Stimulated activated CD8-positive, alpha-beta memory T cell treated with anti-CD3 and anti-CD28 coated beads, Interleukin-15, amount 100 ng/mL, for 24 hours (primary cell): ENCODE data around the gene ZNF484.
"Not testable (repeated sequence)": the region's sequence is repeated elsewhere in the genome, so short reads cannot be mapped to it uniquely, and the experiment has no call there.

Experiments
- DNase-seq: peaks from one replicate; pipeline ENCODE4 v3.0.0-alpha.2; 2020; ENCODE audit warnings: low read depth

Gene ZNF484

DNA sequence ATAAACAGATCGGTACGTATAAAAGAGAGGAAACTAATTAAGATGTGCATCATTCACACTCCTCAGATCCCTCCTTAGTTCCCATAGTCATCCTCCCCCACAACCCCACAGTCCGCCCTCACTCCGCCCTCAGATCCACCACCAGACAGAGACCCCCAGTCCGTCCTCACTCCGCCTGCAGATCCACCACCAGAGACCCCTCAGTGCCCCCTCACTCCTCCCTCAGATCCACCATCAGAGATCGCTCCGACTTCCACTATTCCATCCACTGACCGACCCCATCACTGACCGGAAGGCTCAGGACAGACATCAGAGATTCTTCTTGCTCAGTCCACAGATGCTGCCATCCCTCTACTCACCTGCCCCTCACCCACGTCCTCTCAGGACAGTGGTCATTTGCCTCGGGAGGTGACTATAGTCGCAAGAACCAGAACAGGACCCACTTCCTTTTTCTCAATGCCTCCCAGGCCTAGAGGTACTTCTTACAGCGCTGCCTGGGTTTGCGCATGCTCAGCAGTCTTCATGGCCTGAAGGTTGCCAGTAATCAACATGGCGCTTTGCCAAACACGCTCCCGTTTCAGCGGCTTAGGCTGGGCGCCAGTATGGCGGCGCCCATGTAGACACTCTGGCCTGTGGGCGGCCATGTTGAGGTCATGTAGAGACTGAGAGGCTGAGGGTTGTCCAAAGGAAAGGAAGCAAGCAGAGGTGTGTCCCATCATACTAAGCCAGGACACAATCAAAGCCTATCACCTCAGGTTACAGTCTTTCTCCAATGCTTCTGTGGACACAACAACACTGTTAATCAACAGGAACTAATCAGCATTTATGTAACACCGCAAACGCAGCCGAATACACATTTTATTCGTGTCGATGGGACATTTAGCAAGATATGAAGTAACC lies at the start of gene ZNF484:
Gene ZNF484 (minus strand): TSS at position 508 of the 900 bp plus-strand sequence. CDS start 3,009 bp downstream, outside the sequence.
- peak; percentile 84 for DNase-seq

DNA sequence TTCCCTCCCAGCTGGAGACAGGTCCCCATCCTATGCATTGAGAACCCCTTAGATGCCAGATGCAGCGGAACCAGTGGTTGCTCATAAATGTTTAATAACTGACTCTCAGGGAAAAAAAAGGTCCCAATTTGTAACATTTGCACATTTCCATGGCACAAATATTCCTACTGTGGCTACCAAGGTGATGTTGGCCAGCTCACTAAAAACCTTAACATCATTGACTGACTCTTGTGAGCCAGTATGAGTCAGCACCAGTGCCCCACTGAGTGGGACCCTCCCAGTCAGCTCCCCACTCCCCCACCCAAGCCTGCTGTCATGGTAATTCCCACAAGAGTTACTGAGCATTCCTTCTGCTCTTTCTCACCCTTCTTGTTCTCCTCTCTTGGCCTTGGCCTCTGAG lies 42.6 kb upstream of the ZNF484 start:
- DNase-seq: no peak

DNA sequence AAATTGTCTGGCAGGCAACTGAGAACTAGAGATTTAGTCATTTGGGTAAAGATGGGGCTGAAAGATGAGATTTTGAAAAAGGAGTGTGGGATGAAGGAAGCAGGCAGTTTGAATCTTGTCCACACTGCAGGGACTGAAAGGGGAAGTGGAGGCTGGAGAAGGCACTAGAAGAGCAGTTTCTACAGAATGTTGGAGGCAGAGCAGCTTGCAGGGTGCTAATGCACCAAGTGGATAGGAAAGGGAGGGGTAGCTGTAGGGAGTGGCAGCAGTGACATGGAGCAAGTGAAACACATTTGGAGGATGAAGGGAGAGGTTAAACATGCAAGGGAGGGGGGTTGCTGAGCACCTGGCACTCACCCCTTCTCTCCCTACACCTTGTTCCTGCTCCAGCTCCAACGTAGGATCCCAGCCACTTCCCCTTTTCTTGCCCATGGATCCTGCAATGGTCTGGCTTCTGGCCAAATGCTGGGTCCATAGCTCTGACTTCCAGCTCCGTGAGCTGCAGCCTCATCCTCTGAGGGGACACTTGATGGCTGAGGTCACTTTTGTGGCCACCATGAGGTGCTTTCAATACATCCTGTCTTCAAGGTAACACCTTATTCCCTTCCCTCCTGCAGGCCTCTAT lies 39.5 kb upstream of the ZNF484 start:
- no peak for DNase-seq

DNA sequence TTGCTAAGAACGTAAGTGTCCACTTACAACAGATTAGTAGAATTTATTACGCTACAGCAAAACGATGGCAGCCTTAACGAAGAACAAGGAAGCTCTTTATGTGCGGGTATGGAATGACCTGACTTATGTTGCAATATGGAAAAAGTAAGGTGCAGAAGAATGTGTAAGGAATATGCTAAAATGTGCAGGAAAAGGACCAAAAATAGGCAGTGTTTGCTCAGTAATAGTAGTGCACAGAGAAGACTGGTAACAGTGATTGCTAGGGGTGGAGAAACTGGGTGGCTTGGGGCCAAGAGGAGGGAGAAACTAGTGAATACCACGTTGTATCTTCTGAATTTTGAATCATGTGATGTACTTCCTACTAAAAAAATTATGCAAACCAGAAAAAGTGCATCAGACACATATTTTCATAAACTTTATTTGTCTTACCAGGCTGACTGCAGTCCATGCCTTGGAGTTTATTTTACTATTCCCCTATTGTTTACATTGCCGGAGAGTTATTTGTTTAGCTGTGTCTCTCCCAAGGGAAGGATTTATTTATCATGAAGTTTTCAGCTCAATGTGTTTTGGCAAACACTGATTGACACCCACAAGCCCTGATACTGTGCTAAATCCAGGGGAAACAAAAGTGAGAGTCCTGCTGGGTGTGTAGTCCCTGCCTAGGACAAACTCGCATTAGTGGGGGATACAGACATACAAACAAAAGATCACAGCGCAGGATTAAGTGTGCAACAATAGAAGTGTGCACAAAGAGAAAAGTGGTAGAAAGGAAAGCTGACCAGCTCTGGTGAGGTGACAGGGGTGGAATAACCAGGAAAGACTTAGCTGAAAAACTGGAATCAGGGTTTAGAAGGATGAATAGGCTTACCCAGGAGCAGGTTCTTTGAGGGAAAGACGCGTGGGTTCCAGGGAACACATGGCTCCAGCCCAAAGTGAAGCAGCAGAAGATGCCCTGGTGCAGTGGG lies 34.0 kb upstream of the ZNF484 start:
- no peak for DNase-seq

DNA sequence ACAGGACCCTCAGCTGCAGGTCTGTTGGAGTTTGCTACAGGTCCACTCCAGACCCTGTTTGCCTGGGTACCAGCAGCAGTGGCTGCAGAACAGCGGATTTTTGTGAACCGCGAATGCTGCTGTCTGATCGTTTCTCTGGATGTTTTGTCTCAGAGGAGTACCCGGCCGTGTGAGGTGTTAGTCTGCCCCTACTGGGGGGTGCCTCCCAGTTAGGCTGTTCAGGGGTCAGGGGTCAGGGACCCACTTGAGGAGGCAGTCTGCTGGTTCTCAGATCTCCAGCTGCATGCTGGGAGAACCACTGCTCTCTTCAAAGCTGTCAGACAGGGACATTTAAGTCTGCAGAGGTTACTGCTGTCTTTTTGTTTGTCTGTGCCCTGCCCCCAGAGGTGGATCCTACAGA lies 27.3 kb upstream of the ZNF484 start:
- not testable (repeated sequence) for DNase-seq

DNA sequence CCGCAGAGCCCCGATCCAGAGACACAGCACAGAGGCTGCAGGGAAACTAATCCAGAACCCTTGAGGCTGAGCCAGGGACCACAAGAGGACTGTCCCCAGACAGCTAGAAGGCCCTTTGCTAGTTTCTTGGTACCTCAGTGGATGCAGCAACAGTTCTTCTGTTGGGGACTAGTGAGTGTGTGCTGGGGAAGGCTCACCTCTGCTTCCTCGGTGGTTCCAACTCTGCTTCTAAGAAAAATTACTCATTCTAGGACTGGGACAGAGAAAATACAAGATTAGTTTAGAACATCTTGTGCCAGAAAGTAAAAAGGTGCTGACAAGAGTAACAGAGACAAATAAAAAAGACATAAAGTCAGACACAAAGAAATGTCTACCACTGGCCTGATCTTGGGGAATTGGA lies 19.5 kb upstream of the ZNF484 start:
- DNase-seq: no peak

DNA sequence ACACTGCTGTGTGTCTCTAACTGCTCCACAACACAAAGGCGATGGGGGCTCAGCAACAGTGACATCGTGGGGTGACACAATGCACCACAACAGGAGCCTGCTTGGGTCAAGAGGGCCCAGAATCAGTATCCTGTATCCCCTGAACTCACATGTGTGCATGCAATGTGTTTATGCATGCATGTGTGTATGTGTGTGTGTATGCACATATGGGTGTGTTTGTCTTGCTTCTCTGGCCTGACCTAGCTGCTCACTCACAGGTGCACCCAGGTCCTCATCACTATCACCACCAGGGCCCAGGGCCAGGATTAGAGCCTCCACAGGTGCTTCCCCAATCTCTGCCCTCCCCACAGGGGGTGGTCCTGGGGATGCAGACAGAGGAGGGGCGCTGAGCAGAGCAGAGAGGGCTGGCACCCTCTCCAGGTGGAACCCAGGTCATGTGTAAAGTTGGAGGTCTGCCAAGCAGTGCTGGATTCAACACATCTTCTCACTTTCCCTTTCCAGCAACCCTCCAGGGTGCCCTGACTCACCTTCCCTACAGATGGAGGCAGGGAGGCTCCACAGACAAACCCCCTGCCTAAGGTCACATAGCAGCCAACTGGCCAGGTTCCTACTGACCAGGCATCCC lies 18.1 kb upstream of the ZNF484 start:
- DNase-seq: no peak

DNA sequence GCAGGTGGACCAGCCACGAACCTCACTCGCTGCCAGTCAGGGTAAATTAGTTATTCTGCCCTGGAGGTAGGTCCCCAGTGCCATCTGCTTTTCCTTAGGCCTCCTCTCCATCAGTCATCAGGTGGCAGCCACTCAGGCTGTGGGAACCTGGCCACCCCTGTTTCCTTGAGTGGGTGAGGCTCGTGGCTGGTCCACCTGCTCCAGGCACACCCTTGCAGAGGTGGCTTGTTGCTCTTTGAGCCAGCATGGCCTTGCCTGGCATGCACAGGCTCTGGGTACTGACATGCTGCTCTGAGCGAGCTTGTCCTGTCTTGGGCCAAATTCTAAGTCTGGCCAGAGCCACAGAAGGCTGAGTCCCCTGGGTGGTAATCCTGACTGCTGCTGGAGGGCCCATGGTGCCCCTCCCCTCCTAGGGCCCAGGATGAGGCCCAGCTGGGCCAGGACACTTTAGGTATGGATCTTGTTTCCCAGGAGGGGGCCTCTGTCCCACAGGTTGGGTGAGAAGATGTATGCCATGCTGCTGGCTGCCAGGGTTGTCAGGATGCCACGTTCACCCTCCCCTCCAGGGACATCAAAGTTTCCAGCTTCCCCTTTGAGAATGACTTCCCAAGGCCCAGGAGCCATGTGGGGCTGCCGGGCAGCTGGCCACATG lies 17.0 kb upstream of the ZNF484 start:
- DNase-seq: no peak

DNA sequence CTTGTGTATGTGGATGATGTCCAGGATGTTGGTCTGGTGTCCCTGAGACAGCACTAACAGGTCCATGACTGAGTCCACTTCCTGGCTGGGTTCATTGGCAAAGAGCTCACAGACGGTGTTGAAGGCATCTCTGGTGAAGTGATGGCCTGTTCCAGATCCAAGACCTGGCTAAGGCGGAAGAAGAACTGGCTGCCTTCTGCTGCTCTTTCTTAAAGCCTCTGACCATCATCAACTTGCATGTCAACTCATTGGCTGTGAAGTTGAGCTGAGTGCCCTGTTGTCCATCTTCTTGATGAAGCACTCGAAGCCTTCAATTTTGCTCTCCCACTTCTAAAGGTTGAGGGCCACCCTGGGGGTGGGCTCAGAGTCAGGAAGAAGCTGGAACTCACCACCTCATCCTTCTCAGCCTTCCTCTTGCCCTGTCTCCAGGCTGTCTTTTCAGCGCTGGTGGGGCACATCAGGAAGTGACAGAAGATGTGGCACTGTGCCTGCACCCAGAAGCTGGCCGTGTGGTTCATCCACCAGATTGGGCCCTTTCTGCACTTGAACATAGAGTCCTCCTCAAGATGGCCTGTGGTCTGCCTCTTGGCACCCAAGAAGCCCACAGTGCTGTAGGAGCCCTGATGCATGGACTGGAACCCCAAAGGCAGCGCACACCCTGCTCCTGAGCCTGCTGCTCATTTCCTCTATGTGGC lies 16.2 kb upstream of the ZNF484 start:
- not testable (repeated sequence) for DNase-seq

DNA sequence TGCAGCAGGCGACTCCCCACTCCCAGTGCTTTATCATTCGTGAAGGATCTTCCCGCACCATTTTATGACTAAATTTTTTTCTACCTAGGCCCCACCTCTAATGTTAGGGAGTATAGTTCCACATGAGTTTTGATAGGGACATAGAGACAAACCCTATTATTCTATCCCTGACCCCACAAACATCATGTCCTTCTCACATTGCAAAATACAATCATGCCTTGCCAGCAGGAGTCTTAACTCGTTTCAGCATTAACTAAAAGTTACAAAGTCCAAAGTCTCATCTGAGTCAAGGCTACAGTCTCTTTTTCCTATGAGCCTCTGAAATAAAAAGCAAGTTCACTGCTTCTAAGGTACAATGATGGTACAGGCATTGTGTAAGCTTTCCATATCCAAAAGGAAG lies 14.4 kb upstream of the ZNF484 start:
- DNase-seq: not testable (repeated sequence)

DNA sequence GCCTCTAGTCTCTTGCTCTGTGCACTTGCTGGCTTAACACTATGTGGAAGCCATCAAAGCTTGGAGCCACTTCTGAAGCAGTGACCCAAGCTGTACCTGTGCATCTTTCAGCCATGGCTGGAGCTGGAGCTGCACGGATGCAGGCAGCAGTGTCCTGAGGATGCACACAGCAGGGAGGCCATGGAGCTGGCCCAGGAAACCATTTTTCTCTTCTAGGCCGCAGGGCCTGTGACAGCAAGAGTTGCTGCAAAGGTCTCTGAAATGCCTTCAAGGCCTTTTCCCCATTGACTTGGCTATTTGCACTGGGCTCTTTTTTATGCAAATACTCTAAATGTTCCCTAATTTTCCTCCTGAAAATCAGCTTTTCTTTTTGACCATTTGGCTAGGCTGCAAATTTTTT lies 12.9 kb upstream of the ZNF484 start:
- DNase-seq: no peak

DNA sequence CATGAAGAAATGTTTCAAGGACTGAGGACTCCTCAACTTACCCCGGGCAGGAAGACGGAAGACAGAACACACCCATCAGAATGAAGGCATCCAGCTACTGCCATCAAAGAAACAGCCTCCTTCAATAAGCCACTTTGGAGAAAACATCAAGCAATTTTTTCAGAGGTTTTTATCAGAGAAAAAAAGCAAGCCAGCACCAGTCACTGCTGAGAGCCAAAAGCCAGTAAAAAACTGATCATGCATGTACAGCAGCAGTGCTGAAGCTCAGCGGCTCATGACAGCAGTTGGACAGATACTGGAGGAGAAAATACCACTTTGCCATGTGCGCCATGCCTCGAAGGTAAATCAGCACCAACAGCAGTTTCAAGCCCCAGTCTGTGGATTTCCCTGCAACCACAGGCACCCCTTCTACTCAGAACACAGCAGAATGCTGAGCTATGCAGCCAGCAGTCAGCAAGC lies 10.1 kb upstream of the ZNF484 start:
- no peak for DNase-seq

DNA sequence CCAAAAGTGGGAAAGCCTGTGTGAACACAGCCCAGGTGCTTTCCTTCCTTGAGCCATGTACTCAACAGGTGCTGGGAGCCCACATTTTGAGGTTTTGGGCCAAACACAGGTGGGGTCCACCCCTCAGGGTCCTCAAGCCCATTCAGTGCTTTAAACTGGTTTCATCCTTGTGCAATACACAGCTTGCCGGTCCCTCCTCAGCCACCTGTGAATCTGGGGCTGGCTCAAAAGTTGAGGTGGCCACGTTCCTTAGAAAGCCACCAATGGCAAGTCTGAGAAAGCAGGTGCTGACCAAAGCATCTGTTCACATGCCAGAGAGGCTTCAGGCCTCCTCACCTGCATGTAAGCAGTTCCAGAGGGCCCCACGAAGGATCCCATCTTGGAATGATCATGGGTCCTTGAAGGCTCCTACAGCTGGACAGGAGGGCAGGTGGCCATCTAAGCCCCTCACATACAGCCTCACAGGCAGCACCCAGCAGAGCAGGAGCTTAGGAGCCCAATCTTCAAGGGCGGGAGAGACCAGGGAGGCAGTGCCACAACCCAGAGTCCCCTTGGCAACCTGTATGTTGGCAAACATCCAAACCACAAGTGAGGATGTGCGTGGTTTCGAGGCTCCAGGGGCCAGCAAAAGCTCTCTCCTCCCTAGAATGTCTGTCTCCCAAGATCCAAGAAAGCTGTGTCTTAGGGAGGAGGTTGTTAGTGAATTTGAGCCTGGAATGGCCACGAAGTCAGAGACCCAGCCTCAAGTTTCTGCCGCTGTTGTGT lies 9.2 kb upstream of the ZNF484 start:
- not testable (repeated sequence) for DNase-seq

DNA sequence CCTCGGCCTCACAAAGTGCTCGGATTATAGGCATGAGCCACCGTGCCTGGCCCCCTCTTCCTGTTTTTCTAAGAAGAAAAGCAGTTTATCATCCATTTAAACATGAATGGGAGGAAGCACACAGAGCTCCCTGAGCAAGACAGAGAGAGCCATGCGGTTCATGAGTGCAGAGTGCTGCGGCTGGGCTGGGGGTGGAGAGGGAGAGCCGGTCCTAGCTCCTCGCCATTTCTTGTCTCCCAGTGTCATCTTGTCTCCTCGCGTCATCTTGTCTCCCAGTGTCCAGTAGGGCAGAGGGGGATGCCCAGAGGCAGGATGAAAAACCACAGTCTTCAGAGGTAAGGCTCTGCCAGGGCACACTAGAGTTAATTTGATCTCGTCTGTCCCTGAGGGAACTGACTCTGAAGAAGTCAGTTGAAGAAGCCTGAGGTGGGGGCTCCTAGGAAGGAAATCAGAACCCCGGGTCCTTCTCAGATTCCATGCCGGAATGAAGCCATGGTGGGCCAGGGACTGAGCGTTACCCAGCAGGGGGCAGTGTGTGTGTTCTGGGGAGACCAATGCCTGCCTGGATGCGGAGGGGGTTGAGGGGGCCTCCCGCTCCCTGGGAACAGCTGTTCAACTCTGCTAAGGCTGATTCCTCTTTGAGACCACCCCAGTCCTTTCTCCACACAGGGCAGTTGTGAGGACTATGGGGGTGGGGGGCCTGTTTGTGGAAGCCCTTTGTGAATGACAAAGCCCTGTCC lies 6.0 kb upstream of the ZNF484 start:
- not testable (repeated sequence) for DNase-seq

DNA sequence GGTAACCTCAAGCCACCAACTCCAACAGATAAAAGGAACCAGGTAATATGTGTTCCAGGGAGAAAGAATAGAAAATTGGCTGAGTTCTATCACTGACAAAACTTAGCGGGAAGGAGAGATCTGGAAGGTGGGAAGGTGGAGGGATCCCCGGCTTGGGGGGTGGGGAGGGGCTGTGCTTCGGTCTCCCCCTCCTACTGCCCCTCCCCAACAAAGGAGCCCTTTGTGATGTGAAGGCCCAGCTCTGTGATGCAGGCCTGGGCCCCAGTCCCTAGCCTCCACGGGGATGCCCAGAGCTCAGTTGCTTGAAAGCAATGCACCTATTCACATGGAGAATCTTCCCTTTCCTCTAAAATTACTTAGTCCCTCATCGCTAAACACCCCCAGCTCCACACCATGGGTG lies 4.4 kb upstream of the ZNF484 start:
- no peak for DNase-seq

DNA sequence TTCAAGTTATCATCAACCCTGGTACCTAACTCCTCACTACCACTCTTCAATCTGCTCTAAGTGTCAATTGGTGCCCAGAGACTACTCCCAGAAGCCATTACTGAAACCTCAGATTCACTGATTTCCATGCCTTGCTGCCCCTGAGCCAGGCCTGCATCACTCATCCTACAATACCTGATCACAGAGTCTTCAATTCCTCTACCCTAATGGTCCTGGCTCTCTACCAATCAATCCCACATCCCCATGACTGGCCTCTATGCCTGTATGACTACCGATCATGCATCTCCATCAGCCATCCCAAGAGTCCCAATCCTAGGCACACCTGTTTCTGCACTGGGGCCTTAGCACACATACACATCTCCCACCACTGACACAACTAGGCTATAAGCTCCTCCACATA lies 2.5 kb downstream of the ZNF484 start:
- no peak for DNase-seq

DNA sequence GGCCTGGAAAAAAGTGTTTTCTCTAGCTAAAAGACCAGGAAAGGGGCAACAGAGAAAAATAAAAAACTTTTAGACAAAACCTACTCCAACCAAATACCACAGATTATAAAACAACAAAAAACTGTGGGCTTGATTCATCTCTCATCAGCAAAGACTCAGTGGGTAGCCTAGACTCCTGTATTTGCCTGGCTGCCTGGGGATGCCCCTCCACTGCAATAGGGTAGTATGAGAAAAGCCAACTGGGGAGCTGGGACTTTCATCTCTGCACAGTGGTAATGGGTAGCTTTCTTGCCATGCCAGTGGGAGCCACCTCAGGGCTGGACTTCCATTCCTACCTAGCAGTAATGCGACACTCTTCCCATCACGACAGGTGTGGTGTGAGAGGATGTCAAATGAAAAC lies 7.5 kb downstream of the ZNF484 start:
- DNase-seq: no peak

DNA sequence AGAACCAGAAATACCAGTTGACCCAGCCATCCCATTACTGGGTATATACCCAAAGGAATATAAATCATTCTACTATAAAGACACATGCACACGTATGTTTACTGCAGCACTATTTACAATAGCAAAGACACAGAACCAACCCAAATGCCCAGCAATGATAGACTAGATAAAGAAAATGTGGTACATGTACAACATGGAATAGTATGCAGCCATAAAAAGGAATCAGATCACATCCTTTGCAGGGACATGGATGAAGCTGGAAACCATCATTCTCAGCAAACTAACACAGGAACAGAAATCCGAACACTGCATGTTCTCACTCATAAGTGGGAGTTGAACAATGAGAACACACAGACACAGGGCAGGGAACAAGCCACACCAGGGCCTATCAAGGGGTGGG lies 11.2 kb downstream of the ZNF484 start:
- not testable (repeated sequence) for DNase-seq

DNA sequence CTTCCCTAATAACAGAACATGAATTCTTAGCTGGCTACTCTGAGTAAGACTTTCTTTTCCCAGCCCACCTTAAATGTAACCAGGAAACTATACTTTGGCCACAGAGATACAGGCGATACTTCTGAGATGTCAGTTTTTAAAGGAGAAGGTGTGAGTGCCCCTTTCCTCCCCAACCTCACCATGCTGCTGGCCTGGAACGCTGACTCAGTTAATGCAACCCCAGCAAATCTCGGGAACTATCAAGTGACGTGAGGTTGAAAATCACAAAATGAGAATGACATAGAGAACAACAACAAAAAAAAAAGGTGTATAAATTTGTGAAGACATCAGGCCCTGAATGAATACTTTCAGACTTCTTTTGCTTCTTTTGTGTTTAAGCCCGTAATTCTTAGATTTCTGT lies 13.7 kb downstream of the ZNF484 start:
- no peak for DNase-seq
